Stimulated activated CD8-positive, alpha-beta memory T cell treated with anti-CD3 and anti-CD28 coated beads, Interleukin-12 subunit alpha, Interleukin-12 subunit beta, amount 100 ng/mL, for 4 hours (primary cell): Measurements from ENCODE around the gene GCLM.
A peak's percentile ranks its signal among the peaks of the same experiment; 100 is the strongest.
"Not testable (repeated sequence)": the region's sequence is repeated elsewhere in the genome, so short reads cannot be mapped to it uniquely, and the experiment has no call there.

Source experiments
- DNase-seq: peaks from one replicate; pipeline ENCODE4 v3.0.0-alpha.2; 2020; ENCODE audit warnings: low read depth

Gene GCLM

GRCh38 chr1:93909146-93910050, at the start of gene GCLM:
GCLM (minus strand) TSS chr1:93909430; CDS start chr1:93909163, 267 bp downstream.
- peak; percentile 92 for DNase-seq

GRCh38 chr1:93958726-93959100, 49.5 kb upstream of the GCLM start:
- DNase-seq: no peak

- no peak for DNase-seq
Observed at GRCh38 chr1:93958032-93958725, 48.9 kb upstream of the GCLM start.

- DNase-seq: no peak
Observed at GRCh38 chr1:93955765-93956164, 46.5 kb upstream of the GCLM start.

GRCh38 chr1:93947002-93947686, 37.9 kb upstream of the GCLM start:
- DNase-seq: not testable (repeated sequence)

- DNase-seq: no peak
Observed at GRCh38 chr1:93938461-93939145, 29.4 kb upstream of the GCLM start.

- no peak for DNase-seq
Observed at GRCh38 chr1:93937997-93938396, 28.8 kb upstream of the GCLM start.

- no peak for DNase-seq
Observed at GRCh38 chr1:93925206-93925605, 16.0 kb upstream of the GCLM start.

- DNase-seq: no peak
Observed at GRCh38 chr1:93919780-93920179, 10.6 kb upstream of the GCLM start.

- DNase-seq: no peak
Observed at GRCh38 chr1:93917302-93917701, 8.1 kb upstream of the GCLM start.

GRCh38 chr1:93910880-93911279, 1.6 kb upstream of the GCLM start:
- not testable (repeated sequence) for DNase-seq

- no peak for DNase-seq
Observed at GRCh38 chr1:93910305-93910704, 1.1 kb upstream of the GCLM start.

GRCh38 chr1:93908394-93909145, 660 bp downstream of the GCLM start:
- peak; percentile 35 for DNase-seq

- no peak for DNase-seq
Observed at GRCh38 chr1:93907718-93908117, 1.5 kb downstream of the GCLM start.

- no peak for DNase-seq
Observed at GRCh38 chr1:93906480-93906879, 2.8 kb downstream of the GCLM start.

GRCh38 chr1:93905734-93906133, 3.5 kb downstream of the GCLM start:
- DNase-seq: no peak

GRCh38 chr1:93905051-93905450, 4.2 kb downstream of the GCLM start:
- DNase-seq: no peak

- DNase-seq: no peak
Observed at GRCh38 chr1:93904228-93904627, 5.0 kb downstream of the GCLM start.

GRCh38 chr1:93900723-93901504, 8.3 kb downstream of the GCLM start:
- no peak for DNase-seq

- DNase-seq: no peak
Observed at GRCh38 chr1:93899543-93900207, 9.6 kb downstream of the GCLM start.
